ENCODE results near the gene SRMS. TPM values are rescaled to one million over a fixed set of nuclear protein-coding genes. Genes with fewer than 3 reads are reported as not detected.

SRMS gene
- total and polyA plus RNA-seq, 3 donors from 2014 or later = 0.19 to 0.42 (median 0.24) TPM

DNA sequence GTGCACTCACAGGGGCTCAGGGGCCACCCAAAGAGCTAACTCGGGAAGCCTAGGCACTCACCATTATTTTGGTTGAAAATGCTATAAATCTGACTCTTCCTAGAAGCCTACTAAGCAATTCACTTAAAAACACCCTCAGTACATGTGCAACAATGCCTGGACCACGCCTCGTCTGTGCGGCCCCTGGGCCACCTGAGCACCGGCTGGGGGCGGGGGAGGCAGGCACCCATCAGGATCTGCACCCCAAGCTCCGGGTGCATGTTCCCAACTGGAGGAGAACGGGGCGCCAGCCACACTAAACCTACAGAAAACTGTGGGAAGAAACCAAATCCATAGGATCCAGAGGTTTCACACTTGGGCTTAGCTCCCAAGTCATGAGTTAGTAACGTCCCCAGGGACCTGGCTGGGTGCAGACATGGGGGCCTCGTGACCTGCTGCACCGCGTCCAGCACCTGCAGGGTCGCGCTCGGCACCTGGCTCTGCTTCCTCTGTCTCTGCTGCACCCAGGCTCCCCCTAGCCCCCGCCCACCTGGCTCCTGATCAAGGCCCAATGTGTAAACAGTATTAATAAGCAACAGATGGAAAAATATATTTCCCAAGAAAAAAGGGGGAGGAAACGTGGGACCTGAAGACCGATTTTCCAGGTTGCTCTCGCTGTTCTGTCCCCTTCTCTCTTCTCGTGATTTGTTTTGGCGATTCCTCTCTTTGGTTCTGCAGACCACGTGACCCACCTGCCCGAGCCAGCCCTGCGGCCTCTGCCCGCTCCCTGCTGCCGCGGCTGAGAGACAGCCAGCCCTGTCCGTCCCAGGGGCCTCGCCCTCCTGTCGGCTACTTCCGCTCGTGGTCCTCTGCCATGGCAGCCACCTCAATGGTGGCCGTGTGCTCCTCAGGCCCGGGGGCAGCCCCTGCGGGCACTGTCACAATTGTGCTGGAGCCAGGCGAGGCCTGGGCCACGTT is 42.0 kb upstream of the SRMS start:
- Histone ChIP-seq H3K36me3 (ENCODE audit: low read depth, missing control alignments) (no peaks in the 10 kb centered on the region), H3K27ac (no peak overlapping the region), H3K27me3 (no peaks in the 10 kb centered on the region), H3K4me1 (no peaks in the 10 kb centered on the region), H3K9me3 (no peaks in the 10 kb centered on the region), H3K4me3 (no peak overlapping the region)
- no peak for DNase-seq
- WGBS, 2 donors = 87 to 88% methylated on average over 31 to 38 of the region's 38 CpGs
- TF ChIP-seq, protein P1, sequence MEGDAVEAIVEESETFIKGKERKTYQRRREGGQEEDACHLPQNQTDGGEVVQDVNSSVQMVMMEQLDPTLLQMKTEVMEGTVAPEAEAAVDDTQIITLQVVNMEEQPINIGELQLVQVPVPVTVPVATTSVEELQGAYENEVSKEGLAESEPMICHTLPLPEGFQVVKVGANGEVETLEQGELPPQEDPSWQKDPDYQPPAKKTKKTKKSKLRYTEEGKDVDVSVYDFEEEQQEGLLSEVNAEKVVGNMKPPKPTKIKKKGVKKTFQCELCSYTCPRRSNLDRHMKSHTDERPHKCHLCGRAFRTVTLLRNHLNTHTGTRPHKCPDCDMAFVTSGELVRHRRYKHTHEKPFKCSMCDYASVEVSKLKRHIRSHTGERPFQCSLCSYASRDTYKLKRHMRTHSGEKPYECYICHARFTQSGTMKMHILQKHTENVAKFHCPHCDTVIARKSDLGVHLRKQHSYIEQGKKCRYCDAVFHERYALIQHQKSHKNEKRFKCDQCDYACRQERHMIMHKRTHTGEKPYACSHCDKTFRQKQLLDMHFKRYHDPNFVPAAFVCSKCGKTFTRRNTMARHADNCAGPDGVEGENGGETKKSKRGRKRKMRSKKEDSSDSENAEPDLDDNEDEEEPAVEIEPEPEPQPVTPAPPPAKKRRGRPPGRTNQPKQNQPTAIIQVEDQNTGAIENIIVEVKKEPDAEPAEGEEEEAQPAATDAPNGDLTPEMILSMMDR (IDR thresholded peaks at IDR 0.05) = no peak
- TF ChIP-seq POLR2A (IDR thresholded peaks at IDR 0.05) = no peak
- intact Hi-C loops (cut with DNase I; ENCODE audit: low total_unique reads) = no loop called here

DNA sequence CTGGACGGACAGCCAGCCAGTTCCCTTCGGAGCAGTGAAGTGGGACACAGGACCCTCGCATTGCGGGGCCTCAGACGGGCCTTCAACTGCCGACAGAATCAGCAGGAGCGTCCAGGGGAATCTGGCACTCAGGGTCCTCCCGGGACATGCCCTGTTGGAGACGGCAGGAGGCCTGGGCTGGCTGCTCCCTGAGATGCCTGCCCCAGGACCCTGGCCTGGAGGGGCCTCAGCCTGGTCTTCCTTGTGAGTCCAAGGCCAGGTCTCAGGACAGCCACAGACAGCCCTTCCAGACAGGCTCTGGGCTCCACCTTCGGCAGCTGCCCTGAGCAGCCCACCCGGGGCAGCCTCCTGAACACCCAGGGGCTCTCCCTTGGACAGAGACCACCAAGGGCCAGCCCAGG is 41.1 kb upstream of the SRMS start:
- intact Hi-C loops (cut with DNase I; ENCODE audit: low total_unique reads) = no loop called here
- Histone ChIP-seq H3K36me3 (ENCODE audit: low read depth, missing control alignments) (no peaks in the 10 kb centered on the region), H3K4me1 (no peaks in the 10 kb centered on the region), H3K27ac (no peak overlapping the region), H3K4me3 (no peak overlapping the region), H3K9me3 (no peaks in the 10 kb centered on the region), H3K27me3 (no peaks in the 10 kb centered on the region)
- WGBS, 2 donors = 71 to 92% methylated on average over 2 to 8 of the region's 11 CpGs
- TF ChIP-seq, protein P1 (IDR thresholded peaks at IDR 0.05) = no peak
- no peak for DNase-seq

DNA sequence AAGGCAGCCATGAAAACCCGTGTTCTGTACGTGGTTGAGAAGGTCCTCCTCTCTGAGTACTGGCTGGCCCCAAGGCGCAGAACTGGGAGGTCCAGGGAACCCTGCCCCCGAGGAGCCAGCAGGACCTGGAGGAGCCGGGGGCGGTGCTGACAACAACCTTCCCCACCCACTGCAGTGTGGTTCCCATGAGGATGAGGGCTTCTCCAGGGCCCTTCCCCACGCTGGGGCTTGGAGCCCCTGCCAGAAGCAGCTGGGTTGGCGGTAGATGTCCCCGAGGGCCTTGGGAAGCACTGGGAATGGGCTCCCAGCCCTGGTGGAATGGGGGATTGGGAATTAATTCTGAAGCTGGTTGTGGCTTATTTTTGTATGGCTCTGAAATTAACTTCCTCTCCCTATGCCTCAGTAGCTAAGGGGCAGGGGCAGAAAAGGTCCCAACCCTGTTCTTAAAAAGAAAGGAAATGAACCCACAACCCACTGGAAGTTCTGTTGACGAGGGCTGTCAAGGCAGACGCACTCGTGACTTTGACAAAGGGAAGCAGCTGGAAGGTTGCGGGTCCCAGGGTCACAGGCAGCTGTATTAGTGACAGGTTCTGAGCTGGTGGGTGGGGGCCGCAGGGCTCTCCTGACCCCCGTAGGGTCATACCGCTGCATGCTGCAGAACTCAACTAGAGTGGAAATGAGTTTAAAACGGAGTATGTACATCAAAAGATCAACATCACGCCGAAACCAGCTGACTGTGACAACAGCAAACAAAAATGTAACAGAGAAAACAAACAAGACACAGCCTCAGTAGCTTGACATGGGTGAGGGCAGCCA is 40.4 kb upstream of the SRMS start:
- Histone ChIP-seq H3K4me1 (no peaks in the 10 kb centered on the region), H3K27me3 (no peaks in the 10 kb centered on the region), H3K27ac (no peak overlapping the region), H3K4me3 (no peak overlapping the region), H3K36me3 (ENCODE audit: low read depth, missing control alignments) (no peaks in the 10 kb centered on the region), H3K9me3 (no peaks in the 10 kb centered on the region)
- WGBS, 2 donors = 74 to 78% methylated on average over 16 to 19 of the region's 19 CpGs
- TF ChIP-seq, protein P1 (IDR thresholded peaks at IDR 0.05) = no peak
- intact Hi-C loops (cut with DNase I; ENCODE audit: low total_unique reads) = no loop called here
- DNase-seq = no peak

DNA sequence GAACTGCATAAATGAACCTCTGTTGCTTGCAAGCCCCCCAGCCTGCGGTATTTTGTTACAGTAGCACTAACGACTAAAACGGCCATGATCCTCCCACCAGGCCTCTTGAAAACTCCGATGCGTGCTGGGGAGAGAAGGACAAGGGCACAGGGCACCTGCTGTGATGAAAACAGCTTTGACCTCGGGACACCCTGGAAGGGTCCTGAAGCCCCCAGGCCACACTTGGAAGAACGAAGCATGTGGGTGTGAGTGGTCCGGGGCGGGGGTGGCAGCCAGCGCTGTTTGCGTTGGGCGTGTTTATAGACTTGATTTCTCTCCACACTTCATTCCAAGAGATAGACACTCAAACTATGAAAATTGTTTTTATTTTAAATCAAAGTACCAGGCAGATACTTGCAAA is 39.7 kb upstream of the SRMS start:
- Histone ChIP-seq H3K9me3 (no peaks in the 10 kb centered on the region), H3K4me3 (no peak overlapping the region), H3K27ac (no peak overlapping the region), H3K4me1 (no peaks in the 10 kb centered on the region), H3K27me3 (no peaks in the 10 kb centered on the region), H3K36me3 (ENCODE audit: low read depth, missing control alignments) (no peaks in the 10 kb centered on the region)
- TF ChIP-seq, protein P1 (IDR thresholded peaks at IDR 0.05) = no peak
- TF ChIP-seq POLR2A (IDR thresholded peaks at IDR 0.05) = no peak
- DNase-seq = no peak
- WGBS, 2 donors = 89 to 91% methylated on average over 12 of the region's 12 CpGs
- intact Hi-C loops (cut with DNase I; ENCODE audit: low total_unique reads) = no loop called here

All from testis (tissue), 3 donors.